NCI-H1436 treated with DMSO at 0.1 percent for 48 hours (cell line): Measurements from ENCODE around the gene UBE2QL1.
"Not testable (repeated sequence)": the region's sequence is repeated elsewhere in the genome, so short reads cannot be mapped to it uniquely, and the experiment has no call there.

Experiments used
- DNase-seq: peaks from one replicate; lab custom pipeline; 2025; lab: John Stamatoyannopoulos, UW

UBE2QL1 gene

DNA sequence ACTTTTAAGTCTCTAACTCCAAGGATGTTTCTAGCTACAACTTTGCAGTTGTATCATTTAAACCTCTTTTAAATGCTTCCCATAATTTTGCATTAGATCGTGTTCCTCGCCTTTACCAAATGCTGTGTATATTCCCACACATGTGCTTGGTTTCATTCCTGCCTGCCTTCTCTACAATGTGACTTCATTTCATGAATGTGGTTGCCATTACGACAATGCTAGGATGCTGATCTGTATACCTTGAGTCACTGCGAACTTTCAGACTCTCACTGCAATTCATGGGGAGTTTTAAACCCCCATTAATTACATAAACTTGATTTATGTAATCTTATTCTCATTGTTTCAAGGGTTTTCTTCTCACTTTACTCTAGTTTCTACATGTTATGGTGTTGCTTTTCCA lies 50.3 kb downstream of the UBE2QL1 start:
- no peak for DNase-seq

DNA sequence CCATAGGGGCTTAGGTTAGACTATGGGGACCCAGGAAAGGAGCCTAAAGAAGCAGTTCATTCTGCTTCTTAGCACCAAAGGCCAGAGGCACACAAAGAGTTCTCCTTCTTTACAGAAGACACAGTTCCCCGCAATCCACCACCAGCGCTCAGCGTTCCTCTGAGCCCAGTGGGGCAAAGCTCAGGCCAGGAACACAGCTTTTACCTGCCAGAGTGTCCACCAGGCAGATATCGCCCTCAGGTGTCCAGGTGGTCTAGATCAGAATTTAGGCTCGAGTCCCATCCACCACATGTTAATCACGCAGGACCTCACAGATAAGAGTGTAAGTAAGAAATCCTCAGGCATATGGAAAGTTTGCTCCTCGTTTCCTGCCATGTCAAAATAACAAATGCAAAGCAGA lies 53.0 kb downstream of the UBE2QL1 start:
- DNase-seq: no peak

DNA sequence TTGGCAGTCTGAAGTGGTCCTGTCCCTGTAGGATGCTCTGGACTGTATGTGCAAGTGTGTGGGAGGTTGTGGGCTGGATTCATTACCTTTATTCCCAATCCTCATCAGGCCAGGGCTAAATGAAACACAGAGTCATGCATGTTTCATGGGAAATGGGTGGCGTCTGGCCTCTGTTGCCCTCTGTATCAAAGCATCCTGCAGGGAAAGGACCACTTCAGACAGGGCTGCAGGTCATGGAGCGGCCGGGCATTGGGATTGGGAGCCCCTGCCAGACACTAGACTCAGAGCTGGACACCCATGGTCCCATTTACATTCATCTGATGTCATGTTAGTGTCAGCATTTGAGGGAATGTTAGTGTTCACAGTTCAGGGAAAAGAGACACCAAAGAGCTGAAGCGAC lies 53.8 kb downstream of the UBE2QL1 start:
- DNase-seq: no peak

DNA sequence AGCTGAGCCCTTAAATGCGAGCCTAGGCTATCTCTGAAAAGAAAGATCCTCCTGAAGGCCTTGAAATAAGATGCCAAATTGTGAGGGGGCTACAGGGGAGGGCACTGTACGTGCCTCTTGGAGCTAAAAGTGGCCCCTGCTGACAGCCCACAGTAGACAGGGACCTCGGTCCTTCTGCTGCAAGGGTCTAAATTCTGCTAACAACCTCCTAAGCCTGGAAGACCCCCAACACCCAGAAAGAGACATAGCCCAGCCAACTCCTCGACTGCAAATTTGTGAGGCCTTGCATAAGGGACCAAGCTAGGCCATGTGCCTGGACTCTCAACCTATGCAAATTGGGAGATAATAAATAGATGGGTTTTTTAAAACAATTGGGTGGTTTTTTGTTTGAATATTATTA lies 54.7 kb downstream of the UBE2QL1 start:
- no peak for DNase-seq

DNA sequence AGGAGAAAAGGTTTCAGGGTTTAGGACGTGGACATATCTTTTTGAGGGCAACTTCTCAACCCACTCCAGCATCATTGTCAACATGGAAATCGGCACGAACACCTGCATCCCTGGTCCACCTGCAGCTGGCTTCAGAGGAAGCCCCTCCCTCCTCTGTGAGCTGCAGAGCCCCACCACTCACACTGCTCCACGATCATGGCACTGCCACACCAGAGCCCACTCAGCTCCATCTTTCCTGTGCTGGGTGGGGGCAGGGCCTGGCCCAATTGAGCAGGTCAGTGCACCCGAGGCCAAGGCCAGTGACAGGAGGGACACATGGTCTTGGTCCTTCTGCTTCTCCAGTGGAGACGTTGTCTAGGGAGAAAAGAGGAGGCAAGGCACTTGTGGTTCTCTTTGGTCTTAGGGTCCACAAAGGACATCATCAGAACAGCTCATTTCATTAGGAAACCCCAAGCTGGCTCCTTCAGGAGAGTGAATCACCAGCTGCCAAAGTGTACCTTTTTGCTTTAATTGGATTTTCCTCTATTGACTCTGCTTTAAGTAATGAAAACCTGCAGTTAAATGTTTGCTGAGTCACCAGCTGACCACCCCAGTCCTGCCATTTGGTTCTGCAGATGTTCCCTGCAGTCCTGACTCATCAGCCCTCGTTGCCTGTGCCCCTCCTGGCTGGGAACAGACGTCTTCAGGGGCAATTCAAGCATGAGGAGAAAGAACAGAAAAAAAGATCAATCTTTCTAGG lies 56.2 kb downstream of the UBE2QL1 start:
- no peak for DNase-seq

DNA sequence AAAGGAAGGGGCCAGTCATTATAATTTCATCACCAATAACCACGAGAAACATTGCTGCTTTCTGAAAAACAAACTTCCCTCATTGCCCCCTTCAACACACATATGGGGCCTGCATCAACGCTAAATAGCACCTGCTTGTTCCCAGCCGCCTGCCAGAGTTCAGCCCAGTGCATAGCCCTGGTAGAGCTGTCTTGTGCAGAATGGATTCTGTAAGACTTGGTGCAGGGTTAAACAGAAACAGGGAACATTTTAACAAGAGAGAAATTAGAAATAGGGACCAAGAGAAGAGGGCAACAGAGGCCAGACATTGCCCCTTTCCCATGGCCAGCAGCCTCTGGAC lies 56.7 kb downstream of the UBE2QL1 start:
- no peak for DNase-seq

DNA sequence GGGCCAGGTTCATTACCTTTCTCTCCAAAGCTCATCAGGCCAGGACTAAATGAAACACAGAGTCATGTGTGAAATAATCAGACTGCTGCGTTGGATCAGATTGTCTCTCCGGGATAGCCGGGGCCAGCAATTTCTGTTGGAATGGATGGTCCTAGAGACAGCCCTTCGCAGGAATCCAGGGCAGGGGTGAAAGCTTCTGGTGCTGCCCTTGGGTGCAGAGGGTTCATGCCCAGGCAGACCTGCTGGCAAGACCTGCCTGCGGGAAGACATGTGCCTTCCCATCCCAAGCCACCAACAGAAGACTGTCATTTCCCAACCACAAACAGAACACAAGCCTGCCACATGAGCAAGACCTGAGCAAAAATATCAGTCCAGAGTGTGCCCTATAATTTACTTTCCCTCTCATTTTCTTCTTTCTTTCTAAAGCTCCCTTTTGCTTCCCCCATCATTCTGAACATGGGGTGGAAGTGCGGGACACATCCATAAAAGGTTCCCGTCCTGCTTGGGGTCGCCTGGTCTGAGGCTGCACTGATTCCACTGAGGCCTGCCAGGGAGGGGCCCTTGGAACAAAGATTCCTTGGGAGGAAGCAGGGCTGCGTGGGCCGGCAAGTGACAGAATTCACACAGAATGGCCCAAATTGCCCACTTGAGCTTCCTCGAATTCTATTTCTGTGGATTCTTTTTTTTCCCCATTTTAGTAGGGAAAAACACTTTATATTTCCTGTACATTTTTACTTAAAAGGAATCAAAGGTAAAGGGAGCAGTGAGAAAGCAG lies 57.3 kb downstream of the UBE2QL1 start:
- no peak for DNase-seq

DNA sequence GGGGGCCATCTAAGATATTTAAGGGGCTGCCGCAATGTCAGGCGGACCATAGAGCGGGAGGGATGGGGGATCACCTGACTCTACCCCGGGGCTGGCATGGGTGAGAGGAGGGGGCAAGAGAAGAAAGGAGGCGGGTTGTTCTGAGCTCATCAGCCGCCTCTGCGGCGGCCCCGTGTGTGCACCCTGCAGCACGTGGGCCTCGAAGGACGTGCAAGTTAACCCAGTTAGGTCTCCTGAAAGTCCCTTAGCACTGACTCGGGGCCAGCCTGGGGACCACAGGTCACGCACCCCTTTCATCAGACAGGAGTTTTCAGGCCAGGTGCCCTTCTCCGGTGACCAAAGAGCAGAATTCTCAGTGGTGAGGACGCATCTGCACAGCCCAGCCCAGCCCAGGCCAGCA lies 58.0 kb downstream of the UBE2QL1 start:
- no peak for DNase-seq

DNA sequence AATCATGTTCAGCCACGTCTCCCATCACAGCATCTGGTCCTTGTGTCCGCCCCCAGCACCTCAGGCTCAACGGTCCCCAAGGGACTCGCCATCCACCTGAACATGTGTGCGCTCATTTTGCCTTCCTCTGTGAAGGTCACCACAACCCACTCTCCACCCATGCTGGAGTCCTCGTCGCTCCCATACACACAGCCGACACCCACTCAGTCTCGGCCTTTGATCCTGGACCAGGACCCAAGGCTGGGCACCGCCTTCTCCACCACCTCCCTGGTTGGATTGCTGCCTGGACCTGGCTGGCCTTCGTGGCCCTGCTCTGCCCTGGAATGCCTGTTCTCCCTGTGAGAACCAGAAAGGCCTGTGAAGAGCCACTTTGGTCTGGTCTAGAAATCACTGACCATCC lies 60.3 kb downstream of the UBE2QL1 start:
- DNase-seq: no peak

DNA sequence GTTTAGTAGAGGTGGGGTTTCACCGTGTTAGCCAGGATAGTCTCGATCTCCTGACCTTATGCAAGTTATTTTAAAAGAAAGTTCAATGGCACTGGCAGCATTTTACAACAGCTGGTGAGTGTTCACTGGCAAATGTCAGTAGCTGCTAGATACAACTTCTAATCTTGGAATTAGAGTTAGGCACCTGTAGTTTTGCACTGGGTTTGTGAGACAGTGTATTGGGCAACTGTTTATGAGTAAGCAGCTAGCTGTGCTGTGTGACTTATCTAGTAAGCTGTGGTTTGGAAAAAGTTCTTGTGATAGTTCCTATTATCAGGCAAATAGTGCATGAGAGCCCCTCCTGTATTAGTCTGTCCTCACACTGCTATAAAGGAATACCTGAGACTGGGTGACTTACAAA lies 61.5 kb downstream of the UBE2QL1 start:
- DNase-seq: no peak

DNA sequence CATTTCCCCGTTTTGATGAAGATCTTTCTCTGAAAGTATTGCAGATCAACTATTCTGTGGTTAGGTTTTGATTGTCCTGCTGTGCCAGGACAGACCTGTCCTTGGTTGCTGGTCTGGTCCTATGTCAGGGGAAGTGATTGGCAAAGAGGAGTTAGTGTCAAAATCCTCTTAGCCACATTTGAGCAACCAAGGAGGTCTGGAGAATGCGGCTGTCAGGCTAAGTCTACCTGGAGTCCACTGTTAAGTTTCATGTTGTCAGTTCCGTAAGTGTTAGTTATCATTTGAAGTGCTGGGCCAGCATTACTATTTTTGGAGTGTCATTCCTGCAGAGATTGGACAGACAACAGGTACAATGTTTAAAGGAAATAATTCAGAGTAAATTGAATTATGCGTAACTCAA lies 62.3 kb downstream of the UBE2QL1 start:
- no peak for DNase-seq

DNA sequence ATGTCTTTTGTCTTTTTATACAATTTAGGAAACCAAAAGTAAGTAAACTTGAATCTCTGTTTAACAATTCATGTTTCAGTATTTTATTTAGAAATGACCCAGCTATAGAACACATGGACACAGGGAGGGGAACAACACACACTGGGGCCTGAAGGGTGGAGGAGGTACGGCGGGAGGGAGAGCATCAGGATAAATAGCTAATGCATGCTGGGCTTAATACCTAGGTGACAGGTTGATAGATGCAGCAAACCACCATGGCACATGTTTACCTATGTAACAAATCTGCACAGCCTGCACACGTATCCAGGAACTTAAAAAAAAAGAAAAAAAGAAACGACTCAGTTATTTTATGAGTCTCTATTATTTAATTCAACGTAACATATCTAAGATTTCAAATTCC lies 67.2 kb downstream of the UBE2QL1 start:
- not testable (repeated sequence) for DNase-seq

DNA sequence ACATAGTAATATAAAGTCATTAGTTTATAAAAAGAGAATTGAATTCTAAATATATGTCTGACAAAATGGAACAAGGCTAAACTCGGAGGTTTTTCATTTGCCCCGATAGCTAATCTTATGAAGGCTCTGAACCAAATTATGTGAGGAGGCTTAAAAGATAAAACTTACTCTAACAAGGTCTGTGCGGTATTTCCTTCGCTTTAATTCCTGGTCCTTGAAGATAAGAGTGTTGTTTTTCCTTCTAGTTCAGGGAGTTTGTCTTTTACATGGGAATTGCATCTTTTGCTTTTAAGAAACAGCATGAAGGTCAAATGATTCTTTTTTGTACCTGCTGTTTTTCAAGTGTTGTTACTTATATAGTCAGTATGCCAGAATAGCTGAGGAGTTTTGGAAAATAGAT lies 68.2 kb downstream of the UBE2QL1 start:
- DNase-seq: no peak

DNA sequence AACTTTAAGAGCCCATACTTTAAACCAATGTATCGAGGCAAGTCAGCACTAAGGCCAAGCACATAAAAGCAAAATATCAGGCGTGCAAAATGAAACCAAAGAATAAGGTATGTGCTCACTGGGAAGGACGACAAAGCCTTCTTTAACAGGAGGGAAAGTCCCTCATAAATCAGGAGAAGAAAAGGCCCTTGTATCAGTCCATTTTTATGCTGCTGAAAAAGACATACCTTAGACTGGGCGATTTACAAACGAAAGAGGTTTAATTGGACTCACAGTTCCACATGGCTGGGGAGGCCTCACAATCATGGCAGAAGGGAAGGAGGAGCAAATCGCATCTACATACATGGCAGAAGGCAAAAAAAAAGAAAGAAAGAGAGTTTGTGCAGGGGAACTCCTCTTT lies 68.9 kb downstream of the UBE2QL1 start:
- DNase-seq: no peak

DNA sequence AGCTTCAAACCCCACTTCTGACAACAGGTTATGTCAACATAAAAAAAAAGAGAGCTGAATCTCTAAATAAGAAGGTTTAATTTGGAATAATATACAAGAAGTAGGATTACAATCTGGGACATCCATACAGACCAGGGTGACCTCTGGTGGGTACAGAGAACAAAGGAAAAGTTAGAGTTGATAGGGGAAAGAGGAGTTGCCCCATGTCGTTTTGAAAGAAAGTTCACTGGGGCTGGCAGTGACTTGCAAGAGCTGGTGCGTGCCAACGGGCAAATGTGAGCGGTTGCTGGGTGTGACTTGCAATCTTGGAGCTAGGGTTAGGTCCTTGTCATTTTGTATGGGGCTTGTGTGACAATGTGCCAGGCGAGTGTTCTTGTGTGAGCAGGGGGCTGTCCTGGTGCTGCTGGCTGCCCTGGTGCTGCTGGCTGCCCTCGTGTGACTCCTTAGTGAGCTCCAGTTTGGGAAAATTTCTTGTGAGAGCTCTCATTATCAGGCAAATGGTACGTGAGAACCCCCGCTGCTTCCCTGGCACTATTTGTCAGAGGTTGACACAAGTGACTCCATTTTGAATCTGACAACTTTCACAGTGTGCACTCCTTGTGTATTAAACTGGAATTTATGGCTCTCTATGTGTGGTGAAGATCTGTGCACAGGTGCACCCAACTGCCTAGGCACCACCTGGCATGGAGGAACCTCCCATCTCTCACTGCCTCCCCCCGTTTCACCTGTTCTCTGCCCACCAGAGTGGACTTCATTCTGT lies 69.8 kb downstream of the UBE2QL1 start:
- DNase-seq: no peak

DNA sequence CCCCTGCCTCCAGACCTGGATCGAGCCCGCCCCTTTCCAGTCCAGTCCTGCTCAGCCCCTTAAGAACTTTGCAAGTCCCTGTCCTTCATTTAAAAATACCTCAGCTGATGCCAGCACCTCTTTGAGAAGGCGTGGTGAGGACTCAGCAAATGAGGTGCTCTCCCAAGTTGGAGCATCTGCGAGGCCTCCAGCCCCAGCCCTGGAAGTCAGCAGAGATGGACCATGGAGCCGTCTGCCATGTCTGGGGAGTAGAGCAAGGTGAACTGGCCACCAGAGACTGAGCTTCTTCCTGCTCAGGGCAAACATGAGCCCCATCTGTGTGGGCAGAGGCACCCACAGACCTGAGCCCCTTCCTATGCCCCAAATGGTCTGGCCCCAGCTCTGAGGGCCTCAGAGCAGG lies 71.5 kb downstream of the UBE2QL1 start:
- no peak for DNase-seq

DNA sequence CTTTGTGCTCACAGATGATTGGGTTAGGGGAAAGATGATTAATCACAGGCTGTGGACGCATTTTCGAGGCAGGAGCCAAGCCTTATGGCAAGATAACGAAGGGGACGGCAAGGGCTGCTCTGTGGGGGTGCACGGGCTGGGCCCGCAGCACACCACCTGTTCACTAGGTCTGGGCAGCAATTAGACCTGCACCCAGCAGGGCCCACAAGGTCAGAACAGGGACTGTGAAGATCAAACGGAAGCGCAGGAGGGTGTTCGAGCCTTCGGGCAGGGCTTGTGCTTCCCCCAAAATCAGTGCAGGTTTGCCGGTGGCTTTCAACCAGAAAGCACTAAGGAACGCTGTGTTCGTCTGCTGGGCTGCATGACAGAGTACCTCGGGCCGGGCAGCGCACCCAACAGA lies 73.7 kb downstream of the UBE2QL1 start:
- DNase-seq: no peak

DNA sequence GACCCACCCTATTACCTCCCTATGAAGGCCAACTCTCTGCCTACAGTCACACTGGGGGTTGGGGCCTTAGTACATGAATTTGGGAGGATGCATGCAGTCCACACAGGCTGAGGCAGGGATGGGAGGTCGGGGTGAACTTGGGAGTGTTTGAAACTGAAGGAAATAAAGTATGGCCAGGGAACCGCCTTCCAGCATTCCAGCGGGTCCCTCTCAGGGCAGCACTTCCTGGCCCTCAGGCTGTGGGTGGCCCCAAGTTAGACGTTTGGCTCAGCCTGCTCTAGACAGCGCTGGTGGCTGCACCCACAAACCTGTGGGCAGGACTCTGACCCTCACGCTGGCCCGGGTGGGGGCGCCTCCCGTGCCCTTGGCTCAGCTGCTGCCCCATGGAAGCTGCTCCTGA lies 74.3 kb downstream of the UBE2QL1 start:
- no peak for DNase-seq

DNA sequence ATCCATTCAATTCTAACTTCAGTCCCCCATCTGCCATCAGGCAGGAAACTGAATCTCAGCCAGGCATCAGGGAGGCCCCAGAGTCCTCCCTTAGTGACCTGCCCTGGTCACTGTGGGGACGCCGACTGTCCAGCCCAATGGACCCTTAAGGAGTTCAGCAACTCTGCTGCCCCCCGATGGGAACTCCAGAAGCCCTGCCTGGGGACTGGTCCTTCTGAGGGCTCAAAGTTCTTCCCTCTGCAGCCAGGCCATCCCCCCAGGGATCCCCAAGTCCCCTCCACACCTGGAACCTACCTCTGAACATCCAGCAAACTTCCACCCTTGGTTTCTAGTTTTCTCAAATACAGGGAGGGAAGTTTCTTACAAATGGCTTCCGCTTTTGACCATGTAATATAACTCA lies 76.8 kb downstream of the UBE2QL1 start:
- DNase-seq: no peak

DNA sequence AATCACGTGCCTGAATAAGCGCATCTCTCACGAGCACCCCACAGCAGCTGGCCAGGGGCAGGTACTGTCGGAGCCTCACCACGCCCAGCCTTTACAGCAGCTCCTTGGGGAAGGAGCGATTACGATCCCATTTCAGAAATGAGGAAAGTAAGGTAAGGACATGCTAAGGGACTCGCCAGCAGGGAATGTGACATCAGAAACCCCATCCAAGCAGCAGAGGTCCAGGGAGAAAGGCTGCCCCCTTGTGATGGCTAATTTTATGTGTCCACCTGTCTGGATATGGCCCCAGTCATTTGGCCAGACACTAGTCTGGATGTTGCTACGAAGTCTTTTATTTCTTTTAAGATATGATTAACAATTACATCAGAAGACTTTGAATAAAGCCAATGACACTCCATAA lies 77.3 kb downstream of the UBE2QL1 start:
- no peak for DNase-seq

DNA sequence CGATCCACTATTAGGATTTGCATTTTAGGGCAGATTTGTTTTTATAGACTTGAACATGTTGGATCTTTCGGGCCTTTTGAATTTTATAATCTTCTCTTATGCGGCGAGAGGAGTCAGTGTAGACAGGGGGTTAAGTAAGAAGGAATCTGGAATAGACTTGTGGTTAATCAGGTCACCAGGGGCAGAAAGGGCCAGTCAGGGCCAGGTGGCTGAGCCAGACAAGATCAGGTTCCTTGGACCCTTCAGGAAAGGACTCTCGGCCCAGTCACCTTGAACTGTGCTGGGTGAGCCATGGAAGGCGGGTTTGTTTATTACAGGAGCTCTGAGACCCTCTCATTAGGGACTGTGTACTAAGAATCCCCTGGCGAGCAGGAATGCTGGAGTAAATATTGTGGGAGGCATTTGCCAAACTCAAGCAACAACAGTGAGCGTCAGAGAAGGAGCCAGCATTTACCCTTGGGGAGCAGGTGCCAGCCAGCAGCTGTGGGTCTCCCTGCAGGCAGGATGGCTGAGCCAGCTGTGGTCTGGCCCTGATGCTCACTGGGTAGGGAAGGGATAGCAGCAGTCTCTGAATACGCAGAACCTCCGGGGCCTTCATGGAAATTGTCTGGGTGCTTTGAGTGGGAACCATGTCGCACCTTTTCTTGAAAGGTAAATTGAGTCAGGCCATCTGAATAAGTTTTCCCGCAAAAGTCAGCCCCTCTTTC lies 79.2 kb downstream of the UBE2QL1 start:
- no peak for DNase-seq

DNA sequence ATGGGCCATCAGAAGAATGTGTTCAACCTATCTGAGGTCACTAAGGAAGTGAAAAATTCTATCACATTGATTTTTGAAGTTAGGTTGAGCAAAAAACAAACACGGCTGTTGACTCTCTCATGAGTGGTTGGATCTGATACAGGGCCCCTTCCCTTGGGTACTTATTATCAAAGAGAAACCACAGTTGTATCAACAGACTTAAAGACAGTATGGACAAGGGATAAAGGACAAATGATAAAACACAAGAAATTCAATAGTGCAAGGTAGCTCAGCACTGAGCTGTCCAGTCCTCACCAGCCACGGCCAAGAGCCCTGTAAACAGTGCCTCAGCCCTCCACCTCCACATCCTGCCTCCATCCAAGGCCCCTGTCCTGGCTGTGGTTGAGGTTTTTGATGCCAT lies 86.9 kb downstream of the UBE2QL1 start:
- DNase-seq: no peak

DNA sequence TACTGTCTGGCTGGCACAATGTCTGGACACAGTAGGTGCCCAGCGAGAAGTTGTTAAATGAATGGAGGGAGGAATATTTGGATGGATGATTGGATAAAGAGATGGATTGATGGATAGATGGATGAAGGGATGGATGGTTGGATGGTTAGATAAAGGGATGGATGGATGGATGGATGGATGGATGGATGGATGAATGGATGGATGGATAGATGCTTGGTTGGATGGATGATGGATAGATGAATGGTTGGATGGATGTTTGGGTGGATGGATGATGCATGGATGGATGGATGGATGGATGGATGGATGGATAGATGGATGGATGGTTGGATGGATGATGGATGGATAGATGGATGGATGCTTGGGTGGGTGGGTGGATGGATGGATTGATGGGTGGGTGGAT lies 90.4 kb downstream of the UBE2QL1 start:
- DNase-seq: no peak
